Caki2 (cell line): ENCODE measurements around the gene TEX29. TPM values are rescaled to one million over a fixed set of nuclear protein-coding genes. Genes with fewer than 3 reads are reported as not detected.

Source experiments
- DNase-seq: peaks from one replicate; pipeline ENCODE4 v3.0.0-alpha.2; 2015; ENCODE audit warnings: low read depth
- in situ Hi-C: cut with HindIII; loops from 2 replicates; pipeline ENCODE4 v1.10.0; 2016; ENCODE audit warnings: low sequenced_read_pairs, low pct_unique_long_range_greater_than_20kb, mixed read lengths
- total RNA-seq: library from RNA; depleted of rRNA; stranded (reverse); fragments of >200 nt; shearing (Covaris generic); gene quantifications from 2 replicates; pipeline ENCODE4 v1.2.3, GENCODE V29; 2014; ENCODE audit warnings: low replicate concordance

The TEX29 gene
- total RNA-seq, 1 experiment from 2014 or later: not detected

- in situ Hi-C loops: no loop called here
- DNase-seq: no peak
Observed at GRCh38 chr13:111382411-111382810, 62.0 kb downstream of the TEX29 start.

- no peak for DNase-seq
- in situ Hi-C loops: no loop called here
Observed at GRCh38 chr13:111382877-111383276, 62.4 kb downstream of the TEX29 start.

- DNase-seq: no peak
- in situ Hi-C loops: no loop called here
Observed at GRCh38 chr13:111383591-111384440, 63.4 kb downstream of the TEX29 start.

GRCh38 chr13:111384441-111385182 is 64.2 kb downstream of the TEX29 start:
- no peak for DNase-seq
- in situ Hi-C loops: no loop called here

GRCh38 chr13:111385183-111385857 is 64.9 kb downstream of the TEX29 start:
- in situ Hi-C loops: no loop called here

GRCh38 chr13:111387026-111387871 is 66.8 kb downstream of the TEX29 start:
- DNase-seq: no peak
- in situ Hi-C loops: no loop called here

More at GRCh38 chr13:111385183-111385857, 64.9 kb downstream of the TEX29 start:
- no peak for DNase-seq

- in situ Hi-C loops: no loop called here
- no peak for DNase-seq
Observed at GRCh38 chr13:111387945-111388600, 67.6 kb downstream of the TEX29 start.

- DNase-seq: no peak
- in situ Hi-C loops: no loop called here
Observed at GRCh38 chr13:111388851-111389500, 68.5 kb downstream of the TEX29 start.

- in situ Hi-C loops: no loop called here
- no peak for DNase-seq
Observed at GRCh38 chr13:111389621-111390521, 69.4 kb downstream of the TEX29 start.

- DNase-seq: no peak
- in situ Hi-C loops: no loop called here
Observed at GRCh38 chr13:111390522-111391270, 70.3 kb downstream of the TEX29 start.

- no peak for DNase-seq
- in situ Hi-C loops: no loop called here
Observed at GRCh38 chr13:111392486-111392885, 72.0 kb downstream of the TEX29 start.

GRCh38 chr13:111393221-111393790 is 72.9 kb downstream of the TEX29 start:
- in situ Hi-C loops: no loop called here

More at GRCh38 chr13:111393221-111393790, 72.9 kb downstream of the TEX29 start:
- no peak for DNase-seq
